WI38 (cell line): ENCODE results near the gene PRR5.

ENCODE experiments used
- H3K4me3 ChIP-seq: 2 replicates; pipeline ENCODE4 v1.5.1; 2011; ENCODE audit warnings: low read depth, mild to moderate bottlenecking, control low read depth, low read length
- CTCF ChIP-seq: IDR thresholded peaks from 2 replicates; pipeline ENCODE4 v1.5.1; 2012; ENCODE audit warnings: low read depth, mild to moderate bottlenecking, control low read depth, low read length

The PRR5 gene

GRCh38 chr22:44764373-44764772 lies 62.4 kb downstream of the PRR5 start:
- no peak overlapping the region for H3K4me3 ChIP-seq
- no peak for TF ChIP-seq CTCF

GRCh38 chr22:44764974-44765373 lies 63.0 kb downstream of the PRR5 start:
- TF ChIP-seq CTCF = no peak
- H3K4me3 ChIP-seq = no peak overlapping the region

GRCh38 chr22:44765571-44766285 lies 63.7 kb downstream of the PRR5 start:
- no peak overlapping the region for H3K4me3 ChIP-seq
- TF ChIP-seq CTCF = no peak

GRCh38 chr22:44773082-44773481 lies 71.1 kb downstream of the PRR5 start:
- TF ChIP-seq CTCF = no peak
- H3K4me3 ChIP-seq = no peak overlapping the region

GRCh38 chr22:44775862-44776261 lies 73.9 kb downstream of the PRR5 start:
- no peak for TF ChIP-seq CTCF
- H3K4me3 ChIP-seq = no peak overlapping the region

GRCh38 chr22:44776605-44777363 lies 74.8 kb downstream of the PRR5 start:
- TF ChIP-seq CTCF = no peak
- H3K4me3 ChIP-seq = no peak overlapping the region

- TF ChIP-seq CTCF = no peak
- H3K4me3 ChIP-seq = no peak overlapping the region
These were observed 75.4 kb downstream of the PRR5 start for GRCh38 chr22:44777364-44777755.
